Astrocyte (in vitro differentiated cells and primary cell): ENCODE measurements around the gene IBTK. TPM values are rescaled to one million over a fixed set of nuclear protein-coding genes. Genes with fewer than 3 reads are reported as not detected.

Source experiments
- DNase-seq: peaks from one replicate; pipeline ENCODE4 v3.0.0-alpha.2; 2010; ENCODE audit warnings: low read depth
- FAIRE-seq: peaks from 2 replicates; lab custom pipeline; 2011; peaks lifted over from hg19 to GRCh38; lab: Jason Lieb, UNC
- H2AFZ ChIP-seq: 2 replicates; pipeline ENCODE4 v1.6.0; 2012; ENCODE audit warnings: low read depth, low read length, inconsistent platforms
- H3K27ac ChIP-seq: 2 replicates; pipeline ENCODE4 v1.5.1; 2011; ENCODE audit warnings: low read depth, low read length, inconsistent platforms
- H3K27me3 ChIP-seq: 2 replicates; pipeline ENCODE4 v1.6.0; 2011; ENCODE audit warnings: low read length, inconsistent platforms; ENCODE audit not compliant: insufficient read depth
- H3K36me3 ChIP-seq: 2 replicates; pipeline ENCODE4 v1.5.1; 2011; ENCODE audit warnings: low read length, inconsistent platforms; ENCODE audit not compliant: insufficient read depth
- H3K4me1 ChIP-seq: 2 replicates; pipeline ENCODE4 v1.5.1; 2011; ENCODE audit warnings: low read length, inconsistent platforms; ENCODE audit not compliant: insufficient read depth
- H3K4me2 ChIP-seq: 2 replicates; pipeline ENCODE4 v1.6.0; 2012; ENCODE audit warnings: low read length, inconsistent platforms
- H3K4me3 ChIP-seq: 2 replicates; pipeline ENCODE4 v1.5.1; 2011; ENCODE audit warnings: low read depth, mild to moderate bottlenecking, low read length, inconsistent platforms; ENCODE audit not compliant: insufficient read depth
- H3K79me2 ChIP-seq: 2 replicates; pipeline ENCODE4 v1.6.0; 2012; ENCODE audit warnings: mild to moderate bottlenecking, low read length, inconsistent platforms; ENCODE audit not compliant: insufficient read depth
- H3K9ac ChIP-seq: 2 replicates; pipeline ENCODE4 v1.6.0; 2012; ENCODE audit warnings: mild to moderate bottlenecking, low read length, inconsistent platforms
- H3K9me3 ChIP-seq: 2 replicates; pipeline ENCODE4 v1.5.1; 2012; ENCODE audit warnings: low read depth, mild to moderate bottlenecking, low read length, inconsistent platforms; ENCODE audit not compliant: insufficient read depth
- H4K20me1 ChIP-seq: 2 replicates; pipeline ENCODE4 v1.6.0; 2012; ENCODE audit warnings: low read length, inconsistent platforms; ENCODE audit not compliant: insufficient read depth
- H3K27ac Mint-ChIP-seq: one replicate; pipeline ENCODE4 v1.8.0; 2021; ENCODE audit warnings: mild to moderate bottlenecking, mixed read lengths; ENCODE audit not compliant: unreplicated experiment
- H3K27me3 Mint-ChIP-seq: one replicate; pipeline ENCODE4 v1.8.0; 2021; ENCODE audit warnings: low read depth, mixed read lengths; ENCODE audit not compliant: unreplicated experiment
- H3K36me3 Mint-ChIP-seq: one replicate; pipeline ENCODE4 v1.8.0; 2021; ENCODE audit warnings: low read depth, mixed read lengths; ENCODE audit not compliant: unreplicated experiment
- H3K4me1 Mint-ChIP-seq: one replicate; pipeline ENCODE4 v1.8.0; 2021; ENCODE audit warnings: low read depth, mixed read lengths; ENCODE audit not compliant: unreplicated experiment
- H3K4me3 Mint-ChIP-seq: one replicate; pipeline ENCODE4 v1.8.0; 2021; ENCODE audit warnings: mild to moderate bottlenecking, moderate library complexity, mixed read lengths; ENCODE audit not compliant: unreplicated experiment
- H3K9me3 Mint-ChIP-seq: one replicate; pipeline ENCODE4 v1.8.0; 2021; ENCODE audit warnings: mild to moderate bottlenecking, mixed read lengths; ENCODE audit not compliant: unreplicated experiment
- EZH2 ChIP-seq: IDR thresholded peaks from 2 replicates; pipeline ENCODE4 v1.6.1; 2012; ENCODE audit warnings: mild to moderate bottlenecking, low read length, inconsistent platforms; ENCODE audit not compliant: insufficient read depth
- total RNA-seq: library from RNA; stranded (reverse); gene quantifications from 2 replicates; pipeline ENCODE4 v1.2.1, GENCODE V29; 2021
- TF ChIP-seq, protein P1 (sequence below): IDR thresholded peaks from 2 replicates; pipeline ENCODE4 v1.5.1; 2011; ENCODE audit warnings: low read depth, mild to moderate bottlenecking, inconsistent platforms, low read length, moderate library complexity; ENCODE audit not compliant: insufficient read depth

IBTK gene
- total RNA-seq, 1 donor from 2014 or later: 42.7 TPM

DNA sequence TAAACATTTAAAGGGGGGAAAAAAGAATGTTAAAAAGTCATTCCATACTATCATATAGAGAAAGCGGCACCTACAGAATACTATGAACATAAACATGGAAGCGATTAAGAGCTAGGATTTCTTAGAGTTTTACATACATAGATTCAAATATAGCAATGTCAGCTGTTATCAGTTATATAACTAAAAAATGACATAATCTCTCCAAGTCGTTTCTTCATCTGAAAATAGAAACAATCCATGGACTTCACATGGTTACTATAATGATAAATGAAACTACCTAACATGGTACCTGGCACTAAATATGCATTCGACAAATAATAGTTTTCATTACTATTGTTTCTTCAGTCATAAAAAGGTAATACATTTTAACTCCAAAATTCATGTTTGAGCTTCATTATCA lies 3.7 kb downstream of the IBTK start:
- no peak overlapping the region for H3K27ac Mint-ChIP-seq
- DNase-seq: no peak
- H3K9ac ChIP-seq: no peak overlapping the region
- no peak overlapping the region for H3K4me3 ChIP-seq
- no peaks in the 10 kb centered on the region for H3K9me3 ChIP-seq
- no peak overlapping the region for H3K4me3 Mint-ChIP-seq
- peaks cover 23% of the 10 kb centered on the region for H3K4me1 Mint-ChIP-seq
- peaks cover 3% of the 10 kb centered on the region for H3K9me3 Mint-ChIP-seq
- no peaks in the 10 kb centered on the region for H3K27me3 ChIP-seq
- no peak overlapping the region for H2AFZ ChIP-seq
- no peaks in the 10 kb centered on the region for H3K27me3 Mint-ChIP-seq
- H3K36me3 Mint-ChIP-seq: peaks cover 7% of the 10 kb centered on the region
- H3K4me2 ChIP-seq: peak overlapping the region; percentile 15
- H3K36me3 ChIP-seq: peaks cover 7% of the 10 kb centered on the region
- H3K79me2 ChIP-seq: peaks cover 90% of the 10 kb centered on the region
- peaks cover 21% of the 10 kb centered on the region for H3K4me1 ChIP-seq
- H3K27ac ChIP-seq: no peak overlapping the region
- H4K20me1 ChIP-seq: peaks cover 32% of the 10 kb centered on the region
- no peak for TF ChIP-seq EZH2
- TF ChIP-seq, protein P1, sequence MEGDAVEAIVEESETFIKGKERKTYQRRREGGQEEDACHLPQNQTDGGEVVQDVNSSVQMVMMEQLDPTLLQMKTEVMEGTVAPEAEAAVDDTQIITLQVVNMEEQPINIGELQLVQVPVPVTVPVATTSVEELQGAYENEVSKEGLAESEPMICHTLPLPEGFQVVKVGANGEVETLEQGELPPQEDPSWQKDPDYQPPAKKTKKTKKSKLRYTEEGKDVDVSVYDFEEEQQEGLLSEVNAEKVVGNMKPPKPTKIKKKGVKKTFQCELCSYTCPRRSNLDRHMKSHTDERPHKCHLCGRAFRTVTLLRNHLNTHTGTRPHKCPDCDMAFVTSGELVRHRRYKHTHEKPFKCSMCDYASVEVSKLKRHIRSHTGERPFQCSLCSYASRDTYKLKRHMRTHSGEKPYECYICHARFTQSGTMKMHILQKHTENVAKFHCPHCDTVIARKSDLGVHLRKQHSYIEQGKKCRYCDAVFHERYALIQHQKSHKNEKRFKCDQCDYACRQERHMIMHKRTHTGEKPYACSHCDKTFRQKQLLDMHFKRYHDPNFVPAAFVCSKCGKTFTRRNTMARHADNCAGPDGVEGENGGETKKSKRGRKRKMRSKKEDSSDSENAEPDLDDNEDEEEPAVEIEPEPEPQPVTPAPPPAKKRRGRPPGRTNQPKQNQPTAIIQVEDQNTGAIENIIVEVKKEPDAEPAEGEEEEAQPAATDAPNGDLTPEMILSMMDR: no peak
- FAIRE-seq: no peak

DNA sequence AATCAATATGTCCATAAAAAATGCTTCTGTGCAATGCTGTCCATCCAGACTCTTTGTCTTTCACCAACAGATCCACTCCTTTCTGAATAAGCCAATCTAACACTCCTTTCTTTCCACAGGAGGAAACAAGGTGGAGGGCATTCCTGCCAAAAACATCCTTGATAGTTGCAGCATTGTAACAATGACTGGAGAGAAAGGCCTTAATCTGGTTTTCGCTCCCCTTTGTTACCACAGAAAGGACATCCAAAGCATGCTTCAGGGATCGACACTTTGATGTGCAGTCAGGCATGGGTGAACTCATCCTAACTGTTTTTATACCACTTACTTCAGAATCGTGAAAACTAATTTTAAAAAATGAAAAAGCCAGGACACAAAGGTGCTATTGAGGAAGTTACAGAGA lies 7.4 kb downstream of the IBTK start:
- FAIRE-seq (no peak), DNase-seq (no peak)
- H3K4me1 Mint-ChIP-seq: peaks cover 17% of the 10 kb centered on the region
- Histone ChIP-seq H3K4me2 (no peak overlapping the region), H3K36me3 (peaks cover 7% of the 10 kb centered on the region), H3K27ac (no peak overlapping the region), H3K9ac (no peak overlapping the region), H3K4me1 (peaks cover 5% of the 10 kb centered on the region), H3K79me2 (peaks cover 92% of the 10 kb centered on the region), H3K27me3 (no peaks in the 10 kb centered on the region), H3K4me3 (no peak overlapping the region), H3K9me3 (no peaks in the 10 kb centered on the region), H2AFZ (no peak overlapping the region), H4K20me1 (peaks cover 45% of the 10 kb centered on the region)
- no peak overlapping the region for H3K27ac Mint-ChIP-seq
- TF ChIP-seq EZH2: no peak
- TF ChIP-seq, protein P1: no peak
- peaks cover 3% of the 10 kb centered on the region for H3K9me3 Mint-ChIP-seq
- H3K27me3 Mint-ChIP-seq: no peaks in the 10 kb centered on the region
- no peak overlapping the region for H3K4me3 Mint-ChIP-seq
- H3K36me3 Mint-ChIP-seq: peaks cover 7% of the 10 kb centered on the region

DNA sequence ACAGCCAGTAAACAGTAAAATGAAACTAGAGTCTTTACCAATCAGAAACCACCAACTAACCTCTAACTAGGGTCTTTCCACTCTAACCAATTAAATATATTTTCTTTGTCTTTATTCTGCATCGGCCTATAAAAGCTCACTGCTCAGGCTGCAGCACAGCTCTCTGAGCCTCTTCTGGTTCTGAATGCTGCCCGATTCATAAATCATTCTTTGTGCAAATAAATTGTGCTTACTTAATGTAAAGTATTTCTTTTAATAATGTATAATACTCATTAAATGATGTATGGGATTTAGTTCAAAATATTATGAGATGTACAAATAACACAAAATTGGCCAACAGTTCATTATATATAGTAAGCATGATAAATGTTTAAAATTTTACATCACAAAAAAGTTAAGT lies 7.9 kb downstream of the IBTK start:
- Histone ChIP-seq H3K79me2 (peaks cover 90% of the 10 kb centered on the region), H3K9me3 (no peaks in the 10 kb centered on the region), H4K20me1 (peaks cover 41% of the 10 kb centered on the region), H3K4me1 (peaks cover 4% of the 10 kb centered on the region), H2AFZ (no peak overlapping the region), H3K9ac (no peak overlapping the region), H3K4me2 (no peak overlapping the region), H3K27me3 (no peaks in the 10 kb centered on the region), H3K4me3 (no peak overlapping the region), H3K27ac (no peak overlapping the region), H3K36me3 (peaks cover 8% of the 10 kb centered on the region)
- H3K27ac Mint-ChIP-seq: no peak overlapping the region
- H3K9me3 Mint-ChIP-seq: peaks cover 3% of the 10 kb centered on the region
- H3K4me1 Mint-ChIP-seq: peaks cover 12% of the 10 kb centered on the region
- TF ChIP-seq, protein P1: no peak
- TF ChIP-seq EZH2: no peak
- H3K27me3 Mint-ChIP-seq: no peaks in the 10 kb centered on the region
- no peak overlapping the region for H3K4me3 Mint-ChIP-seq
- FAIRE-seq (no peak), DNase-seq (no peak)
- H3K36me3 Mint-ChIP-seq: peaks cover 7% of the 10 kb centered on the region
